Neutrophil (primary cell): ENCODE data around the gene PGLYRP4.

ENCODE experiments used
- H3K27ac ChIP-seq: fragments of 200-600 bp; sonication (generic); 2 replicates; pipeline ENCODE4 v1.5.1; 2016; ENCODE audit warnings: mild to moderate bottlenecking, moderate library complexity
- H3K27me3 ChIP-seq: fragments of 200-600 bp; sonication (generic); 2 replicates; pipeline ENCODE4 v1.6.0; 2016; ENCODE audit warnings: mild to moderate bottlenecking
- H3K36me3 ChIP-seq: fragments of 200-600 bp; sonication (generic); 2 replicates; pipeline ENCODE4 v1.5.1; 2017
- H3K4me1 ChIP-seq, 2 experiments: fragments of 200-600 bp in 1 of 2; sonication (generic) in 1 of 2; 1 replicate in 1 of 2; 2 replicates in 1 of 2; pipeline versions ENCODE4 v1.5.1 to v1.6.1; 2013 to 2016; ENCODE audit warnings: low read depth in 1 of 2, low read length in 1 of 2, mild to moderate bottlenecking in 1 of 2, moderate library complexity in 1 of 2; ENCODE audit not compliant: control insufficient read depth in 1 of 2, insufficient read depth in 1 of 2
- H3K4me3 ChIP-seq, 2 experiments: fragments of 200-600 bp in 1 of 2; sonication (generic) in 1 of 2; 1 replicate in 1 of 2; 2 replicates in 1 of 2; pipeline ENCODE4 v1.5.1; 2013 to 2016; ENCODE audit warnings: low read depth in 1 of 2, low read length in 1 of 2, mild to moderate bottlenecking in 1 of 2, moderate library complexity in 1 of 2
- H3K9me3 ChIP-seq: fragments of 200-600 bp; sonication (generic); 2 replicates; pipeline ENCODE4 v1.5.1; 2016
- TF ChIP-seq, protein P1 (sequence below): fragments of 200-600 bp; sonication (generic); IDR thresholded peaks from 2 replicates; pipeline ENCODE4 v1.5.1; 2016; ENCODE audit warnings: antibody characterized with exemption

The PGLYRP4 gene

DNA sequence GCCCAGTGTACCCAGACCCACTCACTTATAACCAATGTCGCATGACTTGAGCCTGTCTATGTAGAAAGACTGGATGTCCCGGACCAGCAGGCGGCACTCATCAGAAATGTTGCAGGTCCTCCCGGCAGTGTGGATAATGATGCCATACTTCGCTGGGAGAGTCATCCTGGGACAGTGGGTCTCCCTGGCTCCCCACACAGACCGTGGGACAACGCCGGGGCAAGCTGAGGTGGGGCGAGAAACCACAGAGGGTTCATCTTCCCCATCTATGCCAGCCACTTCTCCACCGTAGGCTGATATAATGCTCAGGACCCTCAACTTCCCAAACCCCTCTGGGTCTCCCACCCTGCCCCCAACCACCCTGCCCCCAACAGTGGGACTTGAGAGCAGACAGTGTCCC lies 8.3 kb downstream of the PGLYRP4 start:
- H3K27ac ChIP-seq, result no peak overlapping the region
- TF ChIP-seq, protein P1, sequence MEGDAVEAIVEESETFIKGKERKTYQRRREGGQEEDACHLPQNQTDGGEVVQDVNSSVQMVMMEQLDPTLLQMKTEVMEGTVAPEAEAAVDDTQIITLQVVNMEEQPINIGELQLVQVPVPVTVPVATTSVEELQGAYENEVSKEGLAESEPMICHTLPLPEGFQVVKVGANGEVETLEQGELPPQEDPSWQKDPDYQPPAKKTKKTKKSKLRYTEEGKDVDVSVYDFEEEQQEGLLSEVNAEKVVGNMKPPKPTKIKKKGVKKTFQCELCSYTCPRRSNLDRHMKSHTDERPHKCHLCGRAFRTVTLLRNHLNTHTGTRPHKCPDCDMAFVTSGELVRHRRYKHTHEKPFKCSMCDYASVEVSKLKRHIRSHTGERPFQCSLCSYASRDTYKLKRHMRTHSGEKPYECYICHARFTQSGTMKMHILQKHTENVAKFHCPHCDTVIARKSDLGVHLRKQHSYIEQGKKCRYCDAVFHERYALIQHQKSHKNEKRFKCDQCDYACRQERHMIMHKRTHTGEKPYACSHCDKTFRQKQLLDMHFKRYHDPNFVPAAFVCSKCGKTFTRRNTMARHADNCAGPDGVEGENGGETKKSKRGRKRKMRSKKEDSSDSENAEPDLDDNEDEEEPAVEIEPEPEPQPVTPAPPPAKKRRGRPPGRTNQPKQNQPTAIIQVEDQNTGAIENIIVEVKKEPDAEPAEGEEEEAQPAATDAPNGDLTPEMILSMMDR, result no peak
- H3K36me3 ChIP-seq, result no peaks in the 10 kb centered on the region
- no peaks in the 10 kb centered on the region for H3K9me3 ChIP-seq
- no peak overlapping the region for H3K4me3 ChIP-seq
- H3K27me3 ChIP-seq, result peaks cover 25% of the 10 kb centered on the region
- H3K4me1 ChIP-seq, result peaks cover 25 to 29% of the 10 kb centered on the region in 2 experiments

DNA sequence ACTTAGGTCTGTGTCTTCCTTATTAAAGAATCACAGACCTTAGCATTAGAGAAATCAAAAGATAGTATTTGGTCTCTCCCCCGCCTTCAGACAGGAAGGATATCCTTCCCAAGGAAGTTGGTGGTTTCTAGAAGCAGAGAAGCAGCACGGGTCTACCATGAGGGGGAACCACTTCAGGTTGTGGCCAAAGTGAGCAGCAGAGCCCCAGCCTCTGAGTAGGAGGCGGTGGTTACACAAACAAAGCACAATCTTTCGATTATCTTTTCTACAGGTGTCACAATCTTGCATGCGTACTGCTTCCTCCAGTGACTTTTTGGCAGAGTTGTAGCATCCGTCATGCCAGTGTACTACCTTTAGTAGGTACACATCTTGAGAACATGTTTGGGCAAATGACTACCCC lies 8.8 kb downstream of the PGLYRP4 start:
- Histone ChIP-seq H3K36me3 (no peaks in the 10 kb centered on the region), H3K27me3 (peaks cover 25% of the 10 kb centered on the region), H3K9me3 (no peaks in the 10 kb centered on the region), H3K4me1 (peaks cover 20 to 24% of the 10 kb centered on the region in 2 experiments), H3K4me3 (no peak overlapping the region), H3K27ac (no peak overlapping the region)
- TF ChIP-seq, protein P1, result no peak

DNA sequence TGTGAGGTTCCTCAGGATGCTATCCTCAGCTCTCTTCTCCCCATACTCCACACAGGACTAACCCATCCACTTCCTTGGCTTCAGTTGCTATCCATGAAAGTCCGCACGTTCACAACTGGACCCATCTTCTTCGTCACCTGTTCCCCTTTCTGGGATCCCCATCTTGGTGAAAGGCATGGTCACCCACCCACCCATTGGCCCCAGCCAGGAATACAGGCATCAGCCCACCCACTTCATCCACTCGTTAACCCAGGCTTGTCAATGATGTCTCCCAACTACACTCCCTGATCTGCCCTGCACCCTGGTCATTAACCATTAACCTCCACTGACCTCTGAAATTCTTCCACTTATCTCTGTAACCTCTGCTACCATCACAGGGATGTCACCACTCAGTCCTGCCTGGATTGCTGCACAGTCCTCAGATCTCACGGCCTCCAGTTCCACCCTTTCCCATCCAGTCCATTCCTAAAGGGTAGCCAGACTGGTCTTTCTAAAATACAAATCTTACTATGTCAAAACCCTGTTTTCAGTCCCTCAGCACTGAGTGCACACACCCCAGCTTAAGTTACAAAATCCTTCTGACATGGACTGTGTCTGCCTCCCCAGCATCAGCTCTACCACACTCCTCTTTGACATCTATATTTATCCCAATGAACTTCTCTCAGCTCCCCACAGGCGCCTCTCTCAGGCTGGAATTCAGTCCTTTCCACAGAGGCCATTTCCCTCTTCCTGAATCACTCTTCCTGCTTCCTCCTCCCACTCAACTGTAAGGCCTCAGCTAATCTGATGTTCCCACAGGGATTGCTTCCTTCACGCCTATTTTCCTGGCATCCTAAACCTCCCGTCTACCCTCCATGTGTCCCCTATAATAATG lies 10.4 kb downstream of the PGLYRP4 start:
- Histone ChIP-seq H3K9me3 (no peaks in the 10 kb centered on the region), H3K4me1 (peaks cover 4 to 8% of the 10 kb centered on the region in 2 experiments), H3K27ac (no peak overlapping the region), H3K36me3 (no peaks in the 10 kb centered on the region), H3K27me3 (peaks cover 25% of the 10 kb centered on the region), H3K4me3 (no peak overlapping the region)
- TF ChIP-seq, protein P1, result no peak

DNA sequence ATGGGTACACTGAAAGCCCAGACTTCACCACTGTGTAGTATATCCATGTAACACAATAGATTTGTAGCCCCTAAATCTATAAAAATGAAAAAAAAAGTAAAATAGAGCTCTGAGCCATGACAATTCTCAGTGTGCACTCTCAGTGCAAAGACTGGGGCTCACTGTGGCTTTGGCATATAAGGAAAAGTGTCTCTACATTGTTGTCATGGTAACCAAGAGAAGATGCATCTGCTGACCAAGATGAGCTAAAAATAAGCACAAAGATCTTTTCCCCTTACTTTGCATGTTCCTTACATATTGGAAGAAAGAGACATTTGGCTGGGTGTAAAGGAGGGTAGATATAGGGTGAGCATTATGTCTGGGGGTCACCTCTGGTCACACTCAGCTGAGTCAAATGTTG lies 12.0 kb downstream of the PGLYRP4 start:
- H3K9me3 ChIP-seq, result no peaks in the 10 kb centered on the region
- peaks cover 0 to 4% of the 10 kb centered on the region in 2 experiments for H3K4me1 ChIP-seq
- TF ChIP-seq, protein P1, result no peak
- peaks cover 25% of the 10 kb centered on the region for H3K27me3 ChIP-seq
- H3K27ac ChIP-seq, result no peak overlapping the region
- no peaks in the 10 kb centered on the region for H3K36me3 ChIP-seq
- H3K4me3 ChIP-seq, result no peak overlapping the region

DNA sequence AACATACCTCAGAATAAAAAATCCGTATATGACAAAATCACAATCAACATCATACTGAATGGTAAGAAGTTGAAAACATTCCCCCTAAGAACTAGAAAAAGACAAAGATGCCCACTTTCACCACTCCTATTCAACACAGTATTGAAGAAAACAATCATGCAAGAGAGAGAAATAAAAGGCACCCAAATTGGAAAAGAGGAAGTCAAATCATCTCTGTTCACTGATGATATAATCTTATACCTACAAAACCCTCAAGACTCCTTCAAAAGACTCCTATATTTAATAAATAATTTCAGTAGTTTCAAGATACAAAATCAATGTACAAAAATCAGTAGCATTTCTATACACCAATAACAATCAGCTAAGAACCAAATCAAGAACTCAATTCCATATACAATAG lies 14.7 kb downstream of the PGLYRP4 start:
- H3K36me3 ChIP-seq, result no peaks in the 10 kb centered on the region
- H3K4me3 ChIP-seq, result no peak overlapping the region
- no peaks in the 10 kb centered on the region for H3K9me3 ChIP-seq
- no peaks in the 10 kb centered on the region for H3K4me1 ChIP-seq
- H3K27ac ChIP-seq, result no peak overlapping the region
- peaks cover 10% of the 10 kb centered on the region for H3K27me3 ChIP-seq
- TF ChIP-seq, protein P1, result no peak
